Upper lobe of right lung (tissue), 1 donor: ENCODE measurements around the gene USP31. TPM values are rescaled to one million over a fixed set of nuclear protein-coding genes. Genes with fewer than 3 reads are reported as not detected.

Experiments
- ATAC-seq: fragments of 200-7000 bp; cut with Tn5 transposase; one replicate; pipeline ENCODE4 v1.9.1; 2020; ENCODE audit warnings: mild to moderate bottlenecking, moderate library complexity
- DNase-seq: peaks from one replicate; pipeline ENCODE4 v3.0.0-alpha.2; 2020
- H3K27ac ChIP-seq: fragments of 200-600 bp; one replicate; pipeline ENCODE4 v1.8.0; 2022
- H3K27me3 ChIP-seq: fragments of 200-600 bp; one replicate; pipeline ENCODE4 v1.8.0; 2022; ENCODE audit warnings: mild to moderate bottlenecking
- H3K36me3 ChIP-seq: fragments of 200-600 bp; one replicate; pipeline ENCODE4 v1.8.0; 2022
- H3K4me1 ChIP-seq: fragments of 200-600 bp; one replicate; pipeline ENCODE4 v1.8.0; 2022
- H3K4me3 ChIP-seq: fragments of 200-600 bp; one replicate; pipeline ENCODE4 v1.8.0; 2022; ENCODE audit warnings: mild to moderate bottlenecking
- H3K9me3 ChIP-seq: fragments of 200-600 bp; one replicate; pipeline ENCODE4 v1.8.0; 2022
- CTCF ChIP-seq: fragments of 200-600 bp; IDR thresholded peaks from one replicate; pipeline ENCODE4 v1.8.0; 2022; ENCODE audit warnings: antibody characterized with exemption
- intact Hi-C: fragments of 100-400 bp; cut with DNase I; formaldehyde crosslinking; loops from one replicate; pipeline ENCODE4 v1.11.0; 2022
- long read RNA-seq: library from polyadenylated mRNA; unstranded; transcript quantifications from one replicate; pipeline ENCODE4 v2.0.0, GENCODE V29; 2021
- total RNA-seq: library from RNA; stranded (reverse); fragmentation: NEBNext Ultra II Directional; extraction: Animal tissue kit (Norgen Biotek cat#: 25700); gene quantifications from one replicate; pipeline ENCODE4 v1.2.1, GENCODE V29; 2021
- donor health status: DM: no; HTN: yes; CAD: no; lungs with severe emphysema.

Gene USP31
- 15.9 TPM for total RNA-seq
- long read RNA-seq, full-length matches to known transcripts: 10 of 29 reads
- long read RNA-seq, partial matches to known transcripts: 13 of 29 reads
- long read RNA-seq, other reads (novel, unspliced or antisense): 6 of 29 reads

GRCh38 chr16:23149267-23149992, at the start of gene USP31:
Gene USP31, minus strand, starts transcription at chr16:23149452. Its CDS starts 182 bp downstream, at chr16:23149270.
- Histone ChIP-seq H3K9me3 (no peaks in the 10 kb centered on the region), H3K36me3 (no peaks in the 10 kb centered on the region), H3K4me1 (peaks cover 18% of the 10 kb centered on the region), H3K27ac (peak within 1 kb of the TSS; percentile 70), H3K4me3 (peak within 1 kb of the TSS; percentile 78), H3K27me3 (peaks cover 4% of the 10 kb centered on the region)
- DNase-seq: peak; percentile 98
- intact Hi-C loops: no loop called here
- peak; percentile 99 for ATAC-seq
- no peak for TF ChIP-seq CTCF

GRCh38 chr16:23196539-23196938, 47.3 kb upstream of the USP31 start:
- DNase-seq: no peak
- no peaks in the 10 kb centered on the region for H3K27me3 ChIP-seq
- H3K9me3 ChIP-seq: no peaks in the 10 kb centered on the region
- ATAC-seq: no peak
- no peak overlapping the region for H3K27ac ChIP-seq
- intact Hi-C loops: no loop called here
- H3K4me1 ChIP-seq: peaks cover 14% of the 10 kb centered on the region
- H3K4me3 ChIP-seq: no peak overlapping the region
- no peaks in the 10 kb centered on the region for H3K36me3 ChIP-seq
- TF ChIP-seq CTCF: no peak

- no peak for TF ChIP-seq CTCF
- no peak overlapping the region for H3K4me3 ChIP-seq
- peaks cover 14% of the 10 kb centered on the region for H3K4me1 ChIP-seq
- H3K9me3 ChIP-seq: no peaks in the 10 kb centered on the region
- DNase-seq: no peak
- intact Hi-C loops: no loop called here
- peak; percentile 68 for ATAC-seq
- H3K36me3 ChIP-seq: no peaks in the 10 kb centered on the region
- H3K27ac ChIP-seq: no peak overlapping the region
- H3K27me3 ChIP-seq: no peaks in the 10 kb centered on the region
Observed at GRCh38 chr16:23195366-23195978, 46.2 kb upstream of the USP31 start.

- ATAC-seq (peak; percentile 74), DNase-seq (no peak)
- Histone ChIP-seq H3K27me3 (no peaks in the 10 kb centered on the region), H3K9me3 (no peaks in the 10 kb centered on the region), H3K36me3 (no peaks in the 10 kb centered on the region), H3K4me3 (no peak overlapping the region), H3K27ac (no peak overlapping the region), H3K4me1 (peaks cover 14% of the 10 kb centered on the region)
- no peak for TF ChIP-seq CTCF
- intact Hi-C loops: no loop called here
Observed at GRCh38 chr16:23194497-23195221, 45.4 kb upstream of the USP31 start.

- DNase-seq (no peak), ATAC-seq (no peak)
- TF ChIP-seq CTCF: no peak
- Histone ChIP-seq H3K4me1 (no peaks in the 10 kb centered on the region), H3K4me3 (no peak overlapping the region), H3K27ac (no peak overlapping the region), H3K36me3 (no peaks in the 10 kb centered on the region), H3K9me3 (no peaks in the 10 kb centered on the region), H3K27me3 (peaks cover 3% of the 10 kb centered on the region)
- intact Hi-C loops: no loop called here
Observed at GRCh38 chr16:23188911-23189310, 39.7 kb upstream of the USP31 start.
